Right cardiac atrium (tissue), 5 donors: ENCODE measurements around the gene NCKAP1. TPM values are rescaled to one million over a fixed set of nuclear protein-coding genes. Genes with fewer than 3 reads are reported as not detected.

Source experiments
- ATAC-seq, 2 donors: fragments of 200-7000 bp; cut with Tn5 transposase; one replicate each; pipeline versions ENCODE4 v1.8.0 to v1.9.1; 2020; ENCODE audit warnings: moderate library complexity in 2 of 2, mild to moderate bottlenecking in 1 of 2
- DNase-seq, 3 donors: peaks; one replicate each; pipeline ENCODE4 v3.0.0-alpha.2; 2020
- H3K27ac ChIP-seq: one replicate; pipeline ENCODE4 v1.5.1; 2013; ENCODE audit warnings: mild to moderate bottlenecking, low read length, control low read depth, moderate library complexity
- H3K27me3 ChIP-seq: one replicate; pipeline ENCODE4 v1.6.1; 2013; ENCODE audit not compliant: control insufficient read depth, insufficient read depth
- H3K4me1 ChIP-seq: one replicate; pipeline ENCODE4 v1.6.1; 2013; ENCODE audit warnings: low read length; ENCODE audit not compliant: control insufficient read depth, insufficient read depth
- H3K4me3 ChIP-seq: one replicate; pipeline ENCODE4 v1.5.1; 2013; ENCODE audit warnings: low read length, control low read depth
- H3K9me3 ChIP-seq: one replicate; pipeline ENCODE4 v1.6.1; 2013; ENCODE audit warnings: low read length; ENCODE audit not compliant: control insufficient read depth
- WGBS: extraction: QIAGEN DNeasy Blood & Tissue Kit; methylation state at CpG from one replicate; pipeline ENCODE4 v1.1.7; 2013; 5-methylcytosine and 5-hydroxymethylcytosine counted together
- intact Hi-C, 4 donors: fragments of 100-400 bp; cut with DNase I; formaldehyde crosslinking; loops; one replicate each; pipeline versions ENCODE4 v1.11.0 to v1.14.0; 2022 to 2023
- polyA plus RNA-seq: library from polyadenylated mRNA; stranded (reverse); fragments of 200-250 nt; gene quantifications from one replicate; pipeline ENCODE4 v1.2.3, GENCODE V29; 2013
- total RNA-seq, 4 donors: library from RNA; stranded (reverse); fragmentation: NEBNext Ultra II Directional; extraction: Animal tissue kit (Norgen Biotek cat#: 25700); gene quantifications; one replicate each; pipeline ENCODE4 v1.2.1, GENCODE V29; 2021
- donor health status: healthy with polysubstance abuse.
- donor health status: DM: no; HTN: yes; CAD: no.
- donor health status: DM: no; HTN: no; CAD: no.
- donor health status: DM: no; HTN: yes; CAD: no; lungs with severe emphysema.
- donor health status: DM: yes; HTN: yes; CAD: no.

The NCKAP1 gene
- total and polyA plus RNA-seq, 5 donors = 63.0 to 158 (median 132) TPM

DNA sequence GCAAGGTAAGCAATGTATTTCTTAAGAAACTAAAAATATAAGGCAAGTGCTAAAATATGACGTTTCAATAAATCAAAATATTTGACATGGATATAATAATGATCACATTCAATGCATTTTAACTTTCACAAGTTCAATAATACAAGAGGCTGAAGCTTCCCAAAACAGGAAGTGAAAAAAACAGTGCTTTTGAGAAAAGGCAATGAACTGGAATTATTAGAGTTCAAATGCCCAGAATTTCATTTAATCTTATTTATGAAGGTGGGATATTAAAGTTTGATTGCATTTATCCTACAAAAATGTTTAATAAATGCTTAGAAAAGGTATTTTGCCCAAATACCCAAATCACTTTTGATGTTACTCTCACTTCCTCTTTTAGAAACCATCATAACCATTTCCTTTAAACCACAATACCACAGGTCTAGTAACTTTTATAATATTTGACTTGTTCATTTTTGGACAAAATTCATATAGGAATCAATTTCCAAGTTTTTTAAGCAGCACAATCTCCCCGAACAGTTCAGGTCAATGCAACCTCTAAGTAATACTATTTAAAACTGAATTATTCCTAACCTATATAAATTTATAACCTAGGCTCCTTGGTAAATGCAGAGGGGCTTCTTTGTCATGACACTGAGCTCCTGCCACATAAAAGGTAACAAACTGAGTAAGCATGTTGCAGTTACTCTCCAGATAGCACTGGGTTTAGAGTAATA, 2.1 kb downstream of the NCKAP1 start:
- Histone ChIP-seq H3K27ac (no peak overlapping the region), H3K4me3 (peak overlapping the region; percentile 100), H3K27me3 (no peaks in the 10 kb centered on the region), H3K9me3 (no peaks in the 10 kb centered on the region), H3K4me1 (no peaks in the 10 kb centered on the region)
- intact Hi-C loops = loop anchor here in 2 of 4 donors (5.0 kb wide), 1 partner anchor 41 kb away; the partner anchor contains the start of gene DUSP19 (in 2 of the 2)
- ATAC-seq (no peak), DNase-seq (no peak)
- 17% methylated on average over 2 of the region's 2 CpGs for WGBS

DNA sequence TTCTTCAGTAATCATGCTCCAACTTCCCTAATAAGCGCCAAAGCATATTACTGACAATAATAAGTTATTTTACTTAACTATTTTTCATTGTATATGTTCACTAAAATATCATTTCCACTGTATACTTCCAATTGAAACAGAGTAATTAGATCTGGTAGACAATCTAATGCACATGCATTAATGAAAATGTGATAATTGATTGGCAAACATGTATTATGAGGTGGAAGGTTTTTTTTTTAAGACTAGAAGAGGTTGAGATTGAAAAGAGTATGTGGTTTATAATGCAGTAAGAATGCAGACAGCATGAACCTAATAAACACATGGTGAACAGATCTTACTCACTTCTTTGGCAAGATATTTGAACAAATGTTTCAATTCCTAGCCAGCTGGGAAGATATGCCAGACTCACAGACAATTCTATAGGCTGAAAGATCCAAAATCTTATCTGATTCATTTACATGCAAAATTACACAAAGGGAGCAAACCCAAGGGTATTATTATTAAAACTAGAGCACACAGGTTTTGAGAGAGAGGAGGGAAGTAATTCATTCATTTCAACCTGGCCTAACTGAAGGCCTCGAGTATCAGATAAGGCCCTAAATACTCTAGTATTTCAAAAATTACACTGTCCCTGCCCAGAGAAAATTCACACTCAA, 2.8 kb downstream of the NCKAP1 start:
- peak overlapping the region; percentile 100 for H3K4me3 ChIP-seq
- no peak for DNase-seq
- intact Hi-C loops = loop anchor here in 2 of 4 donors (5.0 kb wide), 1 partner anchor 42 kb away; the partner anchor contains the start of gene DUSP19 (in 2 of the 2)
- WGBS = 47% methylated on average over 2 of the region's 2 CpGs
- H3K9me3 ChIP-seq = no peaks in the 10 kb centered on the region
- ATAC-seq = no peak
- no peaks in the 10 kb centered on the region for H3K27me3 ChIP-seq
- H3K4me1 ChIP-seq = no peaks in the 10 kb centered on the region
- no peak overlapping the region for H3K27ac ChIP-seq

DNA sequence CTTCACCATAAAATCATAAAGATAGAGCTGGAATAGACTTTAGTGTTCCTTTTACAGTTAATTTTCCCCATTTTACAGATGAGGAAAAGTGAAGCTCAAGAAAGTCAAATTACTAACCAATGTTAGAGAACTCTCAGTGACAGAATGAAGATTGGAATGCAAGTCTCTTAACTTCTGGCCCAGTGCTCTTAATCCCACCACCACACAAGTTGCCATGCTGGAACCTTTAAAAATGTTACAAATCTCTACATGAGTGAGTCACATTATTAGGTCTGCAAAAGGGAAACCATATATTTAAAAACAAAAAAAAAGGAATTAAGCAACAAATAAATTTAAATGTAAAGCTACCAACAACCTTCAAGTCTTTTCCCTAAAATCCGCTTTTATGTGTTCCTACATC, 3.5 kb downstream of the NCKAP1 start:
- H3K27ac ChIP-seq = no peak overlapping the region
- intact Hi-C loops = loop anchor here in 2 of 4 donors (5.0 kb wide), 1 partner anchor 42 kb away; the partner anchor contains the start of gene DUSP19 (in 2 of the 2)
- H3K4me3 ChIP-seq = no peak overlapping the region

GRCh38 chr2:183033951-183034350, 4.3 kb downstream of the NCKAP1 start:
- intact Hi-C loops = no loop called here
- ATAC-seq (no peak), DNase-seq (no peak)
- H3K9me3 ChIP-seq = no peaks in the 10 kb centered on the region
- WGBS = 78% methylated on average over 1 of the region's 1 CpG
- H3K27me3 ChIP-seq = no peaks in the 10 kb centered on the region
- no peak overlapping the region for H3K4me3 ChIP-seq
- H3K4me1 ChIP-seq = no peaks in the 10 kb centered on the region
- no peak overlapping the region for H3K27ac ChIP-seq

More for the DNA sequence above, 3.5 kb downstream of the NCKAP1 start:
- H3K9me3 ChIP-seq = no peaks in the 10 kb centered on the region
- ATAC-seq (no peak), DNase-seq (no peak)
- H3K4me1 ChIP-seq = no peaks in the 10 kb centered on the region
- whole genome bisulfite sequencing = 94% methylated on average over 1 of the region's 1 CpG
- no peaks in the 10 kb centered on the region for H3K27me3 ChIP-seq

DNA sequence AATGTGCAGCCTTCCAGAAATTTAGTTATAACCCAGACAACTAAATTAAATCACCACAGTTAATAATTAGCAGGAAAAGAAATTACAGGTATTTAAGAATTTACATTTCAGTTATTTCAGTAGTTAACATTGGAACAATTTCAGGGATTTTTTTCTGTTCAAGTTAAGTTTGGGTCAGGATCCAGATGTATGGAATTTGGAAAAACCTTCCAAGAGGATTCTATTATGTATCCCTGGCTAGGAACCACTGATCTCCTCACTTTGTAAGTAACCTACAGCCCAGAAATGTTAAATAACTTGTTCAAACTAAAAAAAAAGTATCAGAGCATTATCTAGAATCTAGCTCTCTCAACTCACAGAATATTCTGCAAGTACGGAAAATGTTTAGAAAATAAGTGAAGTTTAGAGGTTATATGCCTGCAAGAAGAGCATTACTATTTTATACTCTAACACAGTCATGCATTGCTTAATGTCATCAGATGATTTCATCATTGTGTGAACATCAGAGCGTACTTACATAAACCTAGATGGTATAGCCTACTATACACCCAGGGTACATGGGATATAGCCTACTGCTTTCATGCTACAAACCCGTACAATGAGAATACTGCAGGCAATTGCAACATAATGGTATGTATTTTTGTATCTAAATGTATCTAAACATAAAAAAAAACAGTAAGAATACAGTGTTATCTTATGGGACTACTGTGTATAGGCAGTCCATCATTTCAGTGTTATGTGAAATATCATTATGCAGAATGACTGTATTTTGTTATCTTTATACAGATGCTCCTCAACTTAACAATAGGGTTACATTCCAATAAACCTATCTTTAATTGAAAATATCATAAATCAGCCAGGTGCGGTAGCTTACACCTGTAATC, 6.1 kb downstream of the NCKAP1 start:
- H3K27me3 ChIP-seq = no peaks in the 10 kb centered on the region
- intact Hi-C loops = no loop called here
- no peak for DNase-seq
- no peaks in the 10 kb centered on the region for H3K4me1 ChIP-seq
- no peak for ATAC-seq
- no peak overlapping the region for H3K4me3 ChIP-seq
- H3K9me3 ChIP-seq = no peaks in the 10 kb centered on the region
- no peak overlapping the region for H3K27ac ChIP-seq
- 88% methylated on average over 4 of the region's 4 CpGs for WGBS

DNA sequence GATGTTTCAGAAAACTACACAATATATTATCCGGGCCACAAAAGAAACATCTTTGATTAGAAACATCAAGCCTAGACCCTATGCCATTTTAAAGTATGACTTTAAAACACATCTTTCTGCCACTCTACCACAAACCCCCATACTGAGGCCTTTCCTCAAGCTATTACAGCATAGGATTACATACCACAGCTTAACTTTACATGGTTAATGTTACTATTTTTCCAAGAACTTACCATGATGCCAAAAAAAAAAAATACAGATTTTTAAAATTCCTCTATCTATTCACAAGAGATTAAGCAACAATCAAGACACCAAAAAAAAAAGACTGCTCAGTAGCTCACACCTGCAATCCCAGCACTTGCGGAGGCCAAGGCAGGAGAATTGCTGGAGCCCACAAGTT, 9.0 kb downstream of the NCKAP1 start:
- Histone ChIP-seq H3K27ac (no peak overlapping the region), H3K4me1 (no peaks in the 10 kb centered on the region), H3K9me3 (no peaks in the 10 kb centered on the region), H3K27me3 (no peaks in the 10 kb centered on the region), H3K4me3 (no peak overlapping the region)
- DNase-seq = no peak
- no peak for ATAC-seq
- intact Hi-C loops = no loop called here
- 92% methylated on average over 2 of the region's 2 CpGs for WGBS

GRCh38 chr2:183028108-183028507, 10.1 kb downstream of the NCKAP1 start:
- no peaks in the 10 kb centered on the region for H3K9me3 ChIP-seq
- no peak for DNase-seq
- no peak overlapping the region for H3K27ac ChIP-seq
- no peaks in the 10 kb centered on the region for H3K27me3 ChIP-seq
- no peak for ATAC-seq
- H3K4me1 ChIP-seq = no peaks in the 10 kb centered on the region
- intact Hi-C loops = no loop called here
- H3K4me3 ChIP-seq = no peak overlapping the region

GRCh38 chr2:183027443-183027842, 10.8 kb downstream of the NCKAP1 start:
- no peak for DNase-seq
- Histone ChIP-seq H3K27ac (no peak overlapping the region), H3K27me3 (no peaks in the 10 kb centered on the region), H3K9me3 (no peaks in the 10 kb centered on the region), H3K4me3 (no peak overlapping the region), H3K4me1 (no peaks in the 10 kb centered on the region)
- intact Hi-C loops = no loop called here
- ATAC-seq = no peak
- 95% methylated on average over 1 of the region's 1 CpG for WGBS

DNA sequence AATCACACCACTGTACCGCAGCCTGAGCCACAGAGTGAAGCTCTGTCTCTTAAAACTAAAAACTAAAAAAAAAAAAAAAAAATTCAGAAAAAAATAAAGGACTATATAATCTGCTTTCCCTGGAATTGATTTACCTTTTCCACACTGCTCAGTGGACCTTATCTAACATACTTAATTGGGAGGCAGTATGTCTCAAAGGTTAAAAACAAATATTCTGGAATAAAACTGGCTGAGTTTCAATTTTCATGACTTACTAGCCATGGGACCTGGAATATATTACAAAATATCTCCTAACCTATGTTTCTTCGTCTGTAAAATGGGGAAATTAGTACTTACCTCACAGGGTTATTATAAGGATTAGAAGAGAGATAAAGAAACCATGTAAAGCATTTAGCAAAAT, 11.8 kb downstream of the NCKAP1 start:
- Histone ChIP-seq H3K9me3 (no peaks in the 10 kb centered on the region), H3K27me3 (no peaks in the 10 kb centered on the region), H3K4me3 (no peak overlapping the region), H3K27ac (no peak overlapping the region), H3K4me1 (no peaks in the 10 kb centered on the region)
- ATAC-seq (no peak), DNase-seq (no peak)
- intact Hi-C loops = no loop called here
- whole genome bisulfite sequencing = 72% methylated on average over 2 of the region's 2 CpGs

DNA sequence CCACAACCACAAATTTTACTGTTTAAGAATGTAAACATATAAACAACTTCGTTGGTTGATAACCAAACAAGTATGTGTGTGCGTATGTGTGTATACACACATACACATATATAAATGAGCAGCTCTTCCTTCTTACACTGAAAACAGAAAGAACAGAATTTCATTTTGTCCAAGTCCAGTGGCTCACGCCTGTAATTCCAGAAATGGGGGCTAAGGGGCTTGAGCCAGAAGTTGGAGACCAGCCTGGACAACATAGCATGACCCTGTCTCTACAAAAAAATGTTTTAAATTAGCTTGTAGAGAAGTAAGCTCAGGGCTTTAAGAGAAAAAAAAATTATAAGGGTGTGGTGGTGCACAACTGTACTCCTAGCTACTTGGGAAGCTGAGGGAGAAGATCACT, 12.3 kb downstream of the NCKAP1 start:
- DNase-seq (no peak), ATAC-seq (no peak)
- intact Hi-C loops = no loop called here
- H3K27ac ChIP-seq = no peak overlapping the region
- no peaks in the 10 kb centered on the region for H3K4me1 ChIP-seq
- 92% methylated on average over 3 of the region's 3 CpGs for WGBS
- no peak overlapping the region for H3K4me3 ChIP-seq
- H3K9me3 ChIP-seq = no peaks in the 10 kb centered on the region
- H3K27me3 ChIP-seq = no peaks in the 10 kb centered on the region
